Testis (tissue), 3 donors: ENCODE results near the gene CDKL4. TPM values are rescaled to one million over a fixed set of nuclear protein-coding genes. Genes with fewer than 3 reads are reported as not detected.
"Not testable (repeated sequence)": the region's sequence is repeated elsewhere in the genome, so short reads cannot be mapped to it uniquely, and the experiment has no call there.

Experiments
- DNase-seq: peaks from one replicate; pipeline ENCODE4 v3.0.0-alpha.2; 2019
- H3K27ac ChIP-seq, 2 donors: fragments of 200-600 bp; sonication (generic); one replicate each; pipeline ENCODE4 v1.5.1; 2019
- H3K27me3 ChIP-seq: fragments of 200-600 bp; sonication (generic); one replicate; pipeline ENCODE4 v1.5.1; 2019
- H3K36me3 ChIP-seq: fragments of 200-600 bp; sonication (generic); one replicate; pipeline ENCODE4 v1.5.1; 2017; ENCODE audit warnings: low read depth; ENCODE audit errors: missing control alignments
- H3K4me1 ChIP-seq: fragments of 200-600 bp; sonication (generic); one replicate; pipeline ENCODE4 v1.5.1; 2019
- H3K4me3 ChIP-seq, 2 donors: fragments of 200-600 bp; sonication (generic); one replicate each; pipeline ENCODE4 v1.5.1; 2017 to 2019
- H3K9me3 ChIP-seq: fragments of 200-600 bp; sonication (generic); one replicate; pipeline ENCODE4 v1.5.1; 2017
- POLR2A ChIP-seq: fragments of 450-650 bp; IDR thresholded peaks from one replicate; pipeline ENCODE4 v1.6.1; 2017; ENCODE audit warnings: antibody characterized with exemption, mild to moderate bottlenecking, moderate library complexity
- WGBS, 2 donors: methylation state at CpG; one replicate each; pipeline ENCODE4 v1.1.5; 2018; 5-methylcytosine and 5-hydroxymethylcytosine counted together
- intact Hi-C: fragments of 100-400 bp; cut with DNase I; formaldehyde crosslinking; loops from one replicate; pipeline ENCODE4 v1.15.1; 2023; ENCODE audit warnings: low total_unique reads
- polyA plus RNA-seq: library from polyadenylated mRNA; stranded (reverse); fragments of 350-450 nt; fragmentation: Illumina TruSeq; extraction: RNeasy Lipid Tissue Mini Kit (QIAGEN cat#74804); gene quantifications from one replicate; pipeline ENCODE4 v1.2.3, GENCODE V29; 2014; ENCODE audit warnings: low read depth, low replicate concordance; ENCODE audit not compliant: insufficient read depth
- total RNA-seq, 2 donors: library from RNA; depleted of rRNA; stranded (reverse); fragments of >200 nt; gene quantifications; one replicate each; pipeline ENCODE4 v1.2.3, GENCODE V29; 2016
- TF ChIP-seq, protein P1 (sequence below), 3 experiments: fragments of 450-650 bp in 2 of 3; fragments of 200-600 bp in 1 of 3; sonication (generic) in 1 of 3; IDR thresholded peaks; one replicate each; pipeline ENCODE4 v1.5.1; 2016 to 2019; ENCODE audit warnings: antibody characterized with exemption in 3 of 3, mild to moderate bottlenecking in 2 of 3, moderate library complexity in 1 of 3

Gene CDKL4
- total and polyA plus RNA-seq, 3 donors from 2014 or later, result 2.3 to 4.2 (median 3.9) TPM

DNA sequence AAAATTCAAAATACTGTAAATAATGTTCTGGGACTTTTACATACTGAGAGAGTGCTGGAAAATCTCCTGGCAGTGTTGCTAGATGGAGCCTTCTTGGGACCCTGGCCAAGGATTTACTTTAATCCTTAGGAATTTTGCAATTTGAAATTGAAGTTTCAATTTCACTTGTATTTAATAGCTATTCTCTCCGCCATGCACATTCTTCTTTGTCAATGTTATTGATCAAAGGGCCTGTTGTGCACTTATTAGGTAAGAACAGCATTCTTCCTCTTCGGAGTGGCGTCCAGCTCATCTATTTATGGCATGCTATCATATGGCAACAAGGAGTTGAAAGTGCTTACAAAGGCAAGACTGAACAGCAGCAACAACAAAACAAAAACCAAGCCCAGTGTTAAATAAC, 82.8 kb downstream of the CDKL4 start:
- Histone ChIP-seq H3K27me3 (no peaks in the 10 kb centered on the region), H3K4me1 (peaks cover 9% of the 10 kb centered on the region), H3K4me3 (no peak overlapping the region), H3K27ac (no peak overlapping the region), H3K9me3 (no peaks in the 10 kb centered on the region), H3K36me3 (no peaks in the 10 kb centered on the region)
- DNase-seq, result no peak
- TF ChIP-seq, protein P1, sequence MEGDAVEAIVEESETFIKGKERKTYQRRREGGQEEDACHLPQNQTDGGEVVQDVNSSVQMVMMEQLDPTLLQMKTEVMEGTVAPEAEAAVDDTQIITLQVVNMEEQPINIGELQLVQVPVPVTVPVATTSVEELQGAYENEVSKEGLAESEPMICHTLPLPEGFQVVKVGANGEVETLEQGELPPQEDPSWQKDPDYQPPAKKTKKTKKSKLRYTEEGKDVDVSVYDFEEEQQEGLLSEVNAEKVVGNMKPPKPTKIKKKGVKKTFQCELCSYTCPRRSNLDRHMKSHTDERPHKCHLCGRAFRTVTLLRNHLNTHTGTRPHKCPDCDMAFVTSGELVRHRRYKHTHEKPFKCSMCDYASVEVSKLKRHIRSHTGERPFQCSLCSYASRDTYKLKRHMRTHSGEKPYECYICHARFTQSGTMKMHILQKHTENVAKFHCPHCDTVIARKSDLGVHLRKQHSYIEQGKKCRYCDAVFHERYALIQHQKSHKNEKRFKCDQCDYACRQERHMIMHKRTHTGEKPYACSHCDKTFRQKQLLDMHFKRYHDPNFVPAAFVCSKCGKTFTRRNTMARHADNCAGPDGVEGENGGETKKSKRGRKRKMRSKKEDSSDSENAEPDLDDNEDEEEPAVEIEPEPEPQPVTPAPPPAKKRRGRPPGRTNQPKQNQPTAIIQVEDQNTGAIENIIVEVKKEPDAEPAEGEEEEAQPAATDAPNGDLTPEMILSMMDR (IDR thresholded peaks at IDR 0.05), result no peak
- no peak for TF ChIP-seq POLR2A
- 54 to 56% methylated on average over 3 of the region's 3 CpGs for WGBS, 2 donors
- intact Hi-C loops, result no loop called here

DNA sequence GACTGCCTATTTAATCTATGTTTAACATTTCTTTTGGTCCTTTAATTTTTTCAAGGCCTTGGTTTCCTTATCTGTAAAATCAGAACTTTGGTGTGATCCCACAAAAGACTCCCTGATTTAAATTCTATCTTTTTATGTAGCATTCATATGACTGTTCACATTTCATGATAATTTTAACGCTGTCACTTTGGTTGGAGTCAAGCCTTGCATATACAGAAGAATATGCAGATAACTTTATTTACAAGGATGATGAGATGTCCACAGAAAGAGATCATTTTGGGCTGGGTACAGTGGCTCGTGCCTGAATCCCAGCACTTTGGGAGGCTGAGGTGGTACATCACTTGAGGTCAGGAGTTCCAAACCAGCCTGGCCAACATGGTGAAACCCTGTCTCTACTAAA, 84.5 kb downstream of the CDKL4 start:
- Histone ChIP-seq H3K4me1 (peaks cover 9% of the 10 kb centered on the region), H3K9me3 (no peaks in the 10 kb centered on the region), H3K27ac (no peak overlapping the region), H3K27me3 (no peaks in the 10 kb centered on the region), H3K4me3 (no peak overlapping the region), H3K36me3 (no peaks in the 10 kb centered on the region)
- DNase-seq, result no peak
- intact Hi-C loops, result no loop called here
- TF ChIP-seq POLR2A, result no peak
- TF ChIP-seq, protein P1 (IDR thresholded peaks at IDR 0.05), result no peak
- WGBS, 2 donors, result 90 to 98% methylated on average over 2 of the region's 2 CpGs

DNA sequence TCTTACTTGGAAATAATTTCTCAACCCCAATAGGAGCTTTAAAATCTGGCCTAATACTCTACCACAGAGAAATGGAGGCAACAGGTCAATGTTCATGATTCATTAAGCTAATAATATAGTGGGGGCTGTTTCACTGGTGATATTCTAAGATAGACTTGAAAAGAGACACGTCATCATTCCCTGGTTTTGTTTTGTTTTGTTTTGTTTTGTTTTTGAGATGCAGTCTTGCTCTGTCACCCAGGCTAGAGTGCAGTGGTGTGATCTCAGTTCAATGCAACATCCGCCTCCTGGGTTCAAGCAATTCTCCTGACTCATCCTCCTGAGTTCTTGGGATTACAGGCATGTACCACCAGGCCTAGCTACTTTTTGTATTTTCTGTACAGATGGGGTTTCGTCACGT, 85.4 kb downstream of the CDKL4 start:
- intact Hi-C loops, result no loop called here
- DNase-seq, result no peak
- H3K9me3 ChIP-seq, result no peaks in the 10 kb centered on the region
- TF ChIP-seq, protein P1 (IDR thresholded peaks at IDR 0.05), result no peak
- TF ChIP-seq POLR2A, result no peak
- 91 to 94% methylated on average over 4 of the region's 4 CpGs for WGBS, 2 donors
- H3K27me3 ChIP-seq, result no peaks in the 10 kb centered on the region
- peaks cover 9% of the 10 kb centered on the region for H3K4me1 ChIP-seq
- no peaks in the 10 kb centered on the region for H3K36me3 ChIP-seq
- H3K27ac ChIP-seq, result no peak overlapping the region
- no peak overlapping the region for H3K4me3 ChIP-seq

DNA sequence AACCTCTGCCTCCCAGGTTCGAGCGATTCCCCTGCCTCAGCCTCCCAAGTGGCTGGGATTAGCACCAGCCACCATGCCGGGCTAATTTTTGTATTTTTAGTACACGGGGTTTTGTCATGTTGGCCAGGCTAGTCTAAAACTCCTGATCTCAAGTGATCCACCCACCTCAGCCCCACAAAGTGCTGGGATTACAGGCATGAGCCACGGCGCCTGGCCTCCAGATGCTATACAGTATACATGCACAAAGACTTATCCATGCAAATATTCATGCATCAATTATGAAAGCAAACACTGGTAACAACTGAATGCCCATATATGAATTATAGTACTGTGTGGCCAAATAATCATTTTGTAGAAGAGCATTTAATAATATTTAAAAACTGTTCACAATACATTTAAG, 86.9 kb downstream of the CDKL4 start:
- H3K27ac ChIP-seq, result no peak overlapping the region
- DNase-seq, result no peak
- no peaks in the 10 kb centered on the region for H3K9me3 ChIP-seq
- H3K4me3 ChIP-seq, result no peak overlapping the region
- 88 to 95% methylated on average over 6 of the region's 6 CpGs for WGBS, 2 donors
- H3K27me3 ChIP-seq, result no peaks in the 10 kb centered on the region
- no peak for TF ChIP-seq POLR2A
- TF ChIP-seq, protein P1 (IDR thresholded peaks at IDR 0.05), result no peak
- no peaks in the 10 kb centered on the region for H3K36me3 ChIP-seq
- intact Hi-C loops, result no loop called here
- peaks cover 9% of the 10 kb centered on the region for H3K4me1 ChIP-seq

DNA sequence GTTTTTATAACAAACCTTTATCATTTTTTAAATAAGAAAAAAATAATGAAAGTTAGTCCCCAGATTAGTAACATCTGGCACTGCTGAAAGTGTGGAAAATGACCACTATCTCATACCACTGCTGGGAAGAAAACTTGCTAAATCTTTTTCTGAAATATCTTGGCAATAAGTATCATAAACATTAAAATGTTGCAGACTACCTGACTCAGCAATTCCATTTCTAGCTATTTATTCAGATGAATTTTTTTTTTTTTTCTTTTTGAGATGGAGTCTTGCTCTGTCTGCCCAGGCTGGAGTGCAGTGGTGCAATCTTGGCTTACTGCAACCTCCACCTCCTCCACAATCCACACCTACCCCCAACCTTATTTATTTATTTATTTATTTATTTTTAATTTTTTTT, 87.7 kb downstream of the CDKL4 start:
- Histone ChIP-seq H3K4me3 (no peak overlapping the region), H3K9me3 (no peaks in the 10 kb centered on the region), H3K36me3 (no peaks in the 10 kb centered on the region), H3K27ac (no peak overlapping the region), H3K27me3 (no peaks in the 10 kb centered on the region), H3K4me1 (peaks cover 9% of the 10 kb centered on the region)
- no peak for DNase-seq
- intact Hi-C loops, result no loop called here
- TF ChIP-seq, protein P1 (IDR thresholded peaks at IDR 0.05), result no peak
- no peak for TF ChIP-seq POLR2A

DNA sequence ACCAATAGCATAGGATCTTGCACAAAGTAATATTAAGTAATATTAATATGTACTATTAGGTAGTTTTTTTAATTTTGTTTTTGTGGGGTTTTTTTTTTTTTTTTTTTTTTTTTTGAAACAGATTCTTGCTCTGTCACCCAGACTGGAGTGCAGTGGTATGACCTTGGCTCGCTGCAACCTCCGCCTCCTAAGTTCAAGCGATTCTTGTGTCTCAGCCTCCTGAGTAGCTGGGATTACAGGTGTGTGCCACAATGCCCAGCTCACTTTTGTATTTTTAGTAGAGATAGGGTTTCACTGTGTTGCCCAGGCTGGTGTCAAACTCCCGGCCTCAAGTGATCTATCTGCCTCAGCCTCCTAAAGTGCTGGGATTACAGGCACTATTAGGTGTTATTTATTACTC, 88.2 kb downstream of the CDKL4 start:
- 72 to 86% methylated on average over 4 of the region's 4 CpGs for whole genome bisulfite sequencing, 2 donors
- H3K27ac ChIP-seq, H3K27me3 ChIP-seq, DNase-seq, H3K36me3 ChIP-seq, intact Hi-C loops, H3K9me3 ChIP-seq, H3K4me3 ChIP-seq, H3K4me1 ChIP-seq: not testable (repeated sequence)
